Measurements from ENCODE around the gene BFSP1.

GRCh38 chr20:17508756-17509155, 22.4 kb downstream of the BFSP1 start:
- TF ChIP-seq, protein P1, sequence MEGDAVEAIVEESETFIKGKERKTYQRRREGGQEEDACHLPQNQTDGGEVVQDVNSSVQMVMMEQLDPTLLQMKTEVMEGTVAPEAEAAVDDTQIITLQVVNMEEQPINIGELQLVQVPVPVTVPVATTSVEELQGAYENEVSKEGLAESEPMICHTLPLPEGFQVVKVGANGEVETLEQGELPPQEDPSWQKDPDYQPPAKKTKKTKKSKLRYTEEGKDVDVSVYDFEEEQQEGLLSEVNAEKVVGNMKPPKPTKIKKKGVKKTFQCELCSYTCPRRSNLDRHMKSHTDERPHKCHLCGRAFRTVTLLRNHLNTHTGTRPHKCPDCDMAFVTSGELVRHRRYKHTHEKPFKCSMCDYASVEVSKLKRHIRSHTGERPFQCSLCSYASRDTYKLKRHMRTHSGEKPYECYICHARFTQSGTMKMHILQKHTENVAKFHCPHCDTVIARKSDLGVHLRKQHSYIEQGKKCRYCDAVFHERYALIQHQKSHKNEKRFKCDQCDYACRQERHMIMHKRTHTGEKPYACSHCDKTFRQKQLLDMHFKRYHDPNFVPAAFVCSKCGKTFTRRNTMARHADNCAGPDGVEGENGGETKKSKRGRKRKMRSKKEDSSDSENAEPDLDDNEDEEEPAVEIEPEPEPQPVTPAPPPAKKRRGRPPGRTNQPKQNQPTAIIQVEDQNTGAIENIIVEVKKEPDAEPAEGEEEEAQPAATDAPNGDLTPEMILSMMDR (IDR thresholded peaks at IDR 0.05; ENCODE audit: insufficient read depth, low read depth, low read length), result no peak
- TF ChIP-seq EZH2 (IDR thresholded peaks at IDR 0.05; ENCODE audit: insufficient read depth, low read length), result no peak

All from astrocyte (in vitro differentiated cells and primary cell).